Activated naive CD4-positive, alpha-beta T cell treated with anti-CD3 and anti-CD28 coated beads for 36 hours (primary cell): Measurements from ENCODE around the gene PNPLA5. TPM values are rescaled to one million over a fixed set of nuclear protein-coding genes. Genes with fewer than 3 reads are reported as not detected.

ENCODE experiments used
- CTCF ChIA-PET: fragments of 350-600 bp; sonication (Branson Sonifier 250); formaldehyde crosslinking; loops from one replicate; lab custom pipeline; 2021; ENCODE audit warnings: antibody characterized with exemption; lab: Charles Lee
- DNase-seq: peaks from one replicate; pipeline ENCODE4 v3.0.0-alpha.2; 2020
- H3K27ac Mint-ChIP-seq: one replicate; pipeline ENCODE4 v1.8.0; 2021; ENCODE audit warnings: mild to moderate bottlenecking, mixed read lengths
- H3K27me3 Mint-ChIP-seq: one replicate; pipeline ENCODE4 v1.8.0; 2021; ENCODE audit warnings: low read depth, mixed read lengths
- H3K36me3 Mint-ChIP-seq: one replicate; pipeline ENCODE4 v1.8.0; 2021; ENCODE audit warnings: low read depth, mixed read lengths
- H3K4me1 Mint-ChIP-seq: one replicate; pipeline ENCODE4 v1.8.0; 2021; ENCODE audit warnings: low read depth, mixed read lengths
- H3K4me3 Mint-ChIP-seq: one replicate; pipeline ENCODE4 v1.8.0; 2021; ENCODE audit warnings: mild to moderate bottlenecking, moderate library complexity, mixed read lengths
- H3K9me3 Mint-ChIP-seq: one replicate; pipeline ENCODE4 v1.8.0; 2021; ENCODE audit warnings: mixed read lengths
- intact Hi-C: fragments of 100-400 bp; cut with micrococcal nuclease; formaldehyde crosslinking; loops from one replicate; pipeline ENCODE4 v1.15.1; 2023
- total RNA-seq, 2 experiments: library from RNA; stranded (reverse); gene quantifications; one replicate each; pipeline ENCODE4 v1.2.3, GENCODE V29; 2021

PNPLA5 gene
- total RNA-seq, 2 experiments from 2014 or later, result not detected

DNA sequence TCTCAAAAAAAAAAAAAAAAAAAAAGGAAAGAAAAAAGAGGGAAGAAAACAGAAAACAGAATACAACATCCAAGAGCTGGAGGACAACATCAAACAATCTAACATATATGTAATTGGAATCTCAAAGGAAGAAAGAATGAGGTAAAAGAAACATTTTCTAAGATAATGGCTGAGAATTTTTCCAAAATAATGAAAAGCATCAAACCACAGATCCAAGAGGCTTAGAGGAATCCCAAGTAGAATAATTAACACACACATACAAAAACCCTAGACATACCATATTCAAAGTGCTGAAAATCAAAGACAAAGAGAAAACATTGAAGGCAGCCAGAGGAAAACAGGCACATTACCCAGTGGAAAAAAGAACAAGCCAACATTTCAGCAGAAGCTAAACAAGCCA, 34.4 kb downstream of the PNPLA5 start:
- no peak overlapping the region for H3K4me3 Mint-ChIP-seq
- no peak overlapping the region for H3K27ac Mint-ChIP-seq
- CTCF ChIA-PET, result no interaction called here
- no peak for DNase-seq
- H3K36me3 Mint-ChIP-seq, result no peaks in the 10 kb centered on the region
- H3K4me1 Mint-ChIP-seq, result no peaks in the 10 kb centered on the region
- peaks cover 6% of the 10 kb centered on the region for H3K9me3 Mint-ChIP-seq
- H3K27me3 Mint-ChIP-seq, result peaks cover 48% of the 10 kb centered on the region
- intact Hi-C loops, result no loop called here

DNA sequence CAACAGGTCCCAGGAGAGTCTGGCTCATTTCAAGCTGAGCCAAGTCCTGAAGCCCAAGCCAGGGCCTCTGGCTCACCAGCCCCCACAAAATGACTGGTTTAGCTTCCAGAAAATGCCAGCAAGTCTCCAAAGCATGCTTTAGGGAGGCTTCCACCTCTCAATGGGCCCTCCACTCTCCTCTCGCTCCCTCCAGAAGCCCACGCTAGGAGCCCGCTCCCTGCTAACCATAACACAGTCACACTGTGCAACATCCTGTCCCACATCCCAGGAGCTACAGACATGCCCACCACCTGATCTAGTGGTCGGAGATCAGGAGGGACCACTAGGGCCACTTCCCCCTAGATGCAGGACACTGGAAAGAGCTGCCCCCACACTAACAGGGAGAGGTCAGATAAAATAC, 36.4 kb downstream of the PNPLA5 start:
- Mint-ChIP-seq H3K27ac (no peak overlapping the region), H3K9me3 (peaks cover 6% of the 10 kb centered on the region), H3K4me3 (no peak overlapping the region), H3K27me3 (peaks cover 42% of the 10 kb centered on the region), H3K36me3 (no peaks in the 10 kb centered on the region), H3K4me1 (no peaks in the 10 kb centered on the region)
- CTCF ChIA-PET, result no interaction called here
- DNase-seq, result no peak
- intact Hi-C loops, result no loop called here

DNA sequence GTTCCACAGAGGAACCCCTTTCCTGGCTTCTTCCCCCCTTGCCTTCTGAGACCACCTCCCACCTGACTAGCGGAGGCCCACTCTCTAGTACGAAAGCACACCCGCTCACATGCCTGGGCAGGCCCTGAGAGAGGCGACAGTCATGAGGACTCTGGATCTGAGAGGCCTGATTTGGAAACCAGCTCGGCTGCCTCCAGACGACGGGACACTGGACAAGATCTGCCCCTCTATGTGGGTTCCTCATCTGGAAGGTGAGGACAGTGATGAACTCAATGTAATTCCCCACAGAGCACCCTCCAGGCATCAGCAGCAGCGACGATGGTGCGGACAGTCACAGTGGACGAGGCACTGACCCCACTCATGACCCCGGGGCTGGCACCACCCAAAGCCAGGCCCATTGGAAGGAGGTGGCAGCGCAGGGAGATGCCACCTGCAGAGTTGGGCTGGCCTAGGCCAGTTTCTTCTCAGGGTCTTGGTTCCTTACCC, 37.0 kb downstream of the PNPLA5 start:
- DNase-seq, result no peak
- no peak overlapping the region for H3K27ac Mint-ChIP-seq
- H3K9me3 Mint-ChIP-seq, result peaks cover 6% of the 10 kb centered on the region
- intact Hi-C loops, result no loop called here
- CTCF ChIA-PET, result no interaction called here
- H3K36me3 Mint-ChIP-seq, result no peaks in the 10 kb centered on the region
- H3K4me3 Mint-ChIP-seq, result no peak overlapping the region
- no peaks in the 10 kb centered on the region for H3K4me1 Mint-ChIP-seq
- H3K27me3 Mint-ChIP-seq, result peaks cover 39% of the 10 kb centered on the region

DNA sequence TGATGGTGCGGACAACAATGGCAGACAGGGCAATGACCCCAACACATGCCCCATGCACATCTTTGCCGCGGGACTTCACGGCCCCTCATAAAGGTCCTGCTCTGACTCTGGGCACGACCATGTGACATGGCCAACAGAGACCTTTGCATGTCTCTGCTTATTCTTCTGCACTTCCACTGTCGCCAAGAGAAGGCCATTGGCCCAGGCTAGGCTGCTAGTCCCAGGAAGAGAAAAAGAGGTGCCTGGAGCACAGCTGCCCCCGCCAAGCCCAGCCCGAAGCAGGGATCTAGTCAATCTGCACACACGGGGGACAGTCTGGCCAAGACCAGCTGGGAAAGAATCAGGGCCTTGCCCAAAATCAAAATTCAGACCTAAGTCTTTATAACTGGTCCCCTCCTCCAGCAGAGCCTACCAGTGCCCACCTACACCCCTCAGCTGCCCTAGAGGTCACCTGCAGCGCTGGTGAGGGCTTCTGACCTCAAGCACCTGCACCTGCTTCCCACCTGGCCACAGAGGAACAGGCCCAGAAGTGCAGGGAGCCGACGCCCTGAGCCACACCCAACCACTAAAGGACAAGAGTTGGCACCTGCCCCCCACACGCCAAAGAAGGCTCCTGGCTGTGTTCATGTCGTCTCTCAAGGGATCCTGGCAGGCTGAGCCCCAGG, 37.6 kb downstream of the PNPLA5 start:
- H3K9me3 Mint-ChIP-seq, result peaks cover 6% of the 10 kb centered on the region
- peaks cover 37% of the 10 kb centered on the region for H3K27me3 Mint-ChIP-seq
- no peaks in the 10 kb centered on the region for H3K4me1 Mint-ChIP-seq
- CTCF ChIA-PET, result interaction anchor here (1.4 kb wide), 1 partner anchor 31 kb away, joined by 4 read pairs; no protein-coding TSS in a partner anchor
- no peak overlapping the region for H3K4me3 Mint-ChIP-seq
- DNase-seq, result no peak
- H3K27ac Mint-ChIP-seq, result no peak overlapping the region
- intact Hi-C loops, result no loop called here
- H3K36me3 Mint-ChIP-seq, result no peaks in the 10 kb centered on the region

DNA sequence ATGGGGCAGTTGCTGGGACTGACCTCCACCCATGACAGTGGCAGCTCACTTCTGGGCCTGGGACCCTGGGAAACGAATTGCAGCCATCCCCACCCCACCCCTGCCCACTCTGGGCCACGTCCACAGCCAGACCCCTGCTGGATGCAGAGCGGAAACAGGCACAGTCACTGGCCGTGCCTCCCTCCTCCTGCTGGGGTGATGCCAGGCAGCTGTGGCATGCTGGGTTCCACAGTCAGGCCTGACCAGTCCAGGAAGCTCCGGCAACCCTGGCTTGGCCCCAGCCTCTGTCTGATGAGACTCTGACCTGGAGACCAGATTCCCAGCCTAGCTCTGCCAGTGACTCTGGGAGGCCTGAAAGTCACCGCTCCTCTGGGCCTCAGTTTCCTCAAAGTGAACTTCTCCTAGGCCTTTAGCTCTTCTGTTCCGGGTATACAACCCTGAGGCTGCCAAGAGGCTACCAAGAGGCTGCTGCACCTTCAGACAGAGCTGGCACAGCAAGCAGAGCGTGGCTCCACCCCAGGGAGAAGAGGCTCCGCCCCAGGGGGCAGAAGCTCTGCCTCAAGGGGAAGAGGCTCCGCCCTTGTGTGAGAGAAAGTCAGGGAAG, 38.4 kb downstream of the PNPLA5 start:
- no peak overlapping the region for H3K27ac Mint-ChIP-seq
- H3K27me3 Mint-ChIP-seq, result peaks cover 29% of the 10 kb centered on the region
- H3K4me1 Mint-ChIP-seq, result no peaks in the 10 kb centered on the region
- intact Hi-C loops, result no loop called here
- H3K9me3 Mint-ChIP-seq, result peaks cover 6% of the 10 kb centered on the region
- H3K36me3 Mint-ChIP-seq, result no peaks in the 10 kb centered on the region
- DNase-seq, result no peak
- CTCF ChIA-PET, result interaction anchor here (1.4 kb wide), 1 partner anchor 32 kb away, joined by 4 read pairs; no protein-coding TSS in a partner anchor
- H3K4me3 Mint-ChIP-seq, result no peak overlapping the region

DNA sequence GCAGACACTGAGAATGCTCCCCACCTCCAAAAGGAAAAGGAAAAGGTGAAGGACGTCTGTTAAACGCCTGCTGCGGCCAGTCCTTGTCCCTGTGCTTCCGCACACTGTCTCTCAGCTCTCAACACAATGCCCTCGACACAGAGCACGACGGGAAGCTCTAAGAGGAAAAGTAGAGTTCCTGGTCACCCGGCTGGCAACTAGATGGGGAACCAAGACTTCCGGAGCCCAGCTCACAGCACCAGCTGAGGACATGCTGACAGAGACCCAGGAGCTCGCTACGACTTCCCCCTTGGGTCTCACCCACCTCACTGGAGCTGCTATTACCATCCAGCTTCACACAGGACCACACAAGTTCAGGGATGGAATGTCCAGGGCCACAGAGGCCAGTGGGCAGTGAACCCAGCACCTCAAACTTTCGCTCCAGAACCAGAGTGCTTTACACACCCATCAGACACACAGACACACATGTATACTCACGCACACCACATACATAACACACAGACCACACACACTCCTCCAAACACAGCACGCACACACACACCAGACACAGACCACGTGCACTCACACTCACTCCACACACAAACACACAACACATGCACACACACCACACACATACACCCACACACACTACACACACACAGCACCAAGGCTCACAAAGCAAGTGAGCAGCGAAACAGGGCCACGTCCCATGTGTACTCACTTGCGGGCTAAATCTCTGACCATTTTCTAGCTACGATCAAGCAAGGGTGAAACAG, 39.1 kb downstream of the PNPLA5 start:
- CTCF ChIA-PET, result interaction anchor here (1.4 kb wide), 1 partner anchor 32 kb away, joined by 4 read pairs; no protein-coding TSS in a partner anchor
- Mint-ChIP-seq H3K27ac (no peak overlapping the region), H3K4me1 (no peaks in the 10 kb centered on the region), H3K36me3 (no peaks in the 10 kb centered on the region), H3K9me3 (peaks cover 6% of the 10 kb centered on the region), H3K27me3 (peaks cover 29% of the 10 kb centered on the region), H3K4me3 (no peak overlapping the region)
- intact Hi-C loops, result no loop called here
- no peak for DNase-seq

DNA sequence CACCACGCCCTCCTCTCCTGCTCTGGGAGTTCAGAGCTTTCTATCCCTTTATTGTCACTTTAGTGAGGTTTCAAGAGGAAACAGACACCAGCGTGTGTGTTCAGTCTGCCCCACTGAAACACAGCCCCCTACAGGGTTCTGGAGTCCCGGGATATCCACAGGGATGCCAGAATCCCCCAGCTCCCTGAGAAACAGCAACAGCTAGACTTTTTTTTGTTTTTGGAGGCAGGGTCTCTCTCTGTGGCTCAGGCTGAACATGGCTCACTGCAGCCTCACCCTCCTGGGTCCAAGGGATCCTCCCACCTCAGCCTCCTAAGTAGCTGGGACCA, 39.9 kb downstream of the PNPLA5 start:
- Mint-ChIP-seq H3K9me3 (peaks cover 5% of the 10 kb centered on the region), H3K36me3 (no peaks in the 10 kb centered on the region), H3K27ac (no peak overlapping the region), H3K4me1 (no peaks in the 10 kb centered on the region), H3K27me3 (peaks cover 28% of the 10 kb centered on the region), H3K4me3 (no peak overlapping the region)
- no peak for DNase-seq
- CTCF ChIA-PET, result interaction anchor here (0.6 kb wide), 1 partner anchor 38 kb away, joined by 3 read pairs; no protein-coding TSS in a partner anchor
- intact Hi-C loops, result no loop called here

DNA sequence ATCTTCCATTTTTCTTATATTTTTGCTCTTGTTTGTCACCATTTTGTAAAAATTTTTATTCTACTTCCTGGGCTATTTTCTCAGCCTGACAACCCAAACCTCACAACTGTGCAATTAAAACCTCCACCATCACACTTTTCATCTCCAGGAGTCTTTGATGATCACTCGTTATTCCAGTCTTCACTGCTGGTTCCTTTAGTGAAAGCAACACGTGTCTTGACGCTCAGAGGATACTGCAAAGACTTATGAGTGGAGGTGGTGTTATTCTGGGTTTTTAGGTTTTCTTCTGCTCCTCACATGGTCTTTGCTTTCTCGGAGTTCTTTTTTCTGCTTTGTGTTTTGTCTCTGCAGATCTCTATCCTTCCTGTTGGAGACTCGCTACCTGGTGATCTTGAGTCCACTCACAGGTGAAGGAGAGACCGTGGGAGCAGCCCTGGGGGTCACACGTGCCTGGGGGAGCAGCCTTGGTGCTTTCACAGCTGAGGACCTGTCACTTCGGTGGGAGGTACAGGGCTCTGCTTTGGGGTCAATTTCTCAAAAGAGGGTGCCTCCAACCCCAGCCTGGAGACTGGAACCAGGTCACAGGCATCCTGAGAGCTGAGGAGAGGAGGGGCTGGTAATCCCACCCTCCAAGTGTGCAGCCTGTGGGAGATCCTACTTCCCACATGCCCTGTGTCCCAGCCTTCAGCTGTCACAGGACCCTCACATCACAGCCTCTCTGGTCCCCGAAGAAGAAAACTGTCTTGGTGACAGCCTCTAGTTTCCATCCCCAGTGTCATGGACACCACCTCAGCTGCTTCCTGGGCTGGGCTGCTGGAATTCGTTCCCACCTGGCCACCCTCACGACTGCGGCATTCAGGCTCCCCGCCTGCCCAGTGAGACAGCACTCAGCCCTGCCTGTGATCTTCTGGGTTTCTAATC, 40.5 kb downstream of the PNPLA5 start:
- CTCF ChIA-PET, result interaction anchor here (0.6 kb wide), 1 partner anchor 37 kb away, joined by 3 read pairs; no protein-coding TSS in a partner anchor
- DNase-seq, result no peak

DNA sequence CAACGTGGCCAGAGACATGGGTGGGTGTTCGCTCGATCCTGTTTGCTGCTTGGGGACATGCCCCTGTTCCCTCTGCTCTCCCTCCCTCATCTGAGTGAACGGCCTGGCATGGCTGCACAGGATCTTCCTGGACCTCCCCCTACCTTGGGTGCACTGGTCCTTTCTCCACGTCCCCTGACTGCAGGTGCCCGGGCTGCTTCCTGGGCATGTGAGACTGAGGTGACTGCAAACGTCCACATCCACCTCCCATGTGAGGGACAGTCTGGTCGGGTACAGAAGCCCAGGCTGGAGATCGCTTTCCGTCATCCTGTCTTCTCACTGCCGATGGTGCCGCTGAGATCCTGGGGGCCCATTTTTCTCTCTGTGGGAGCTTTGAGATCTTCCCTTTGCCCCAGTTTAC, 41.3 kb downstream of the PNPLA5 start:
- H3K9me3 Mint-ChIP-seq, result no peaks in the 10 kb centered on the region
- H3K4me3 Mint-ChIP-seq, result no peak overlapping the region
- intact Hi-C loops, result no loop called here
- CTCF ChIA-PET, result no interaction called here
- no peak overlapping the region for H3K27ac Mint-ChIP-seq
- no peak for DNase-seq
- no peaks in the 10 kb centered on the region for H3K36me3 Mint-ChIP-seq
- no peaks in the 10 kb centered on the region for H3K4me1 Mint-ChIP-seq
- peaks cover 27% of the 10 kb centered on the region for H3K27me3 Mint-ChIP-seq

More for the DNA sequence above, 40.5 kb downstream of the PNPLA5 start:
- H3K9me3 Mint-ChIP-seq, result peaks cover 1% of the 10 kb centered on the region
- no peak overlapping the region for H3K27ac Mint-ChIP-seq
- H3K4me1 Mint-ChIP-seq, result no peaks in the 10 kb centered on the region
- intact Hi-C loops, result no loop called here
- no peaks in the 10 kb centered on the region for H3K36me3 Mint-ChIP-seq
- peaks cover 24% of the 10 kb centered on the region for H3K27me3 Mint-ChIP-seq
- H3K4me3 Mint-ChIP-seq, result no peak overlapping the region

DNA sequence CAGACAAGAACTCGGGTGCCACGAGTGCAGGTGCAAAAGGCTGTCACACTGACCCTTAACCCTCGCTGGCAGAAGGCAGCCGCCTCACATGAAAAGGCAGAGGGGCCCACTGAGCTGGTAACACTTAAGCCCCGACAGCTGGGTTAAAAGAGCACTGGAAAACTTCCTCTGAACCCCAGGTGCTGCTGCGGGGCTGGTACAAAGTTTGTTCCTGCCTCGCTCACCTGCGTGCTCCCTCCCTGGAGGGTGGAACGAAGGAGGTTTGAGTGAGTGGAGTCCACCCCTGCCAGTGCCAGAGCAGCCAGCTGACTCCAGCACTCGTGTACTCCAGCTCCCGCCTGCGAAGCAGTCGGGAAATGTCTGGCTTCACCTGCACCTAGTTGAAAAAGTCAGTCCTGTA, 42.1 kb downstream of the PNPLA5 start:
- CTCF ChIA-PET, result interaction anchor here (1.1 kb wide), 1 partner anchor 11 kb away, joined by 3 read pairs; no protein-coding TSS in a partner anchor
- intact Hi-C loops, result no loop called here
- no peak overlapping the region for H3K4me3 Mint-ChIP-seq
- no peak overlapping the region for H3K27ac Mint-ChIP-seq
- DNase-seq, result no peak
- H3K27me3 Mint-ChIP-seq, result peaks cover 25% of the 10 kb centered on the region
- no peaks in the 10 kb centered on the region for H3K4me1 Mint-ChIP-seq
- no peaks in the 10 kb centered on the region for H3K9me3 Mint-ChIP-seq
- no peaks in the 10 kb centered on the region for H3K36me3 Mint-ChIP-seq

DNA sequence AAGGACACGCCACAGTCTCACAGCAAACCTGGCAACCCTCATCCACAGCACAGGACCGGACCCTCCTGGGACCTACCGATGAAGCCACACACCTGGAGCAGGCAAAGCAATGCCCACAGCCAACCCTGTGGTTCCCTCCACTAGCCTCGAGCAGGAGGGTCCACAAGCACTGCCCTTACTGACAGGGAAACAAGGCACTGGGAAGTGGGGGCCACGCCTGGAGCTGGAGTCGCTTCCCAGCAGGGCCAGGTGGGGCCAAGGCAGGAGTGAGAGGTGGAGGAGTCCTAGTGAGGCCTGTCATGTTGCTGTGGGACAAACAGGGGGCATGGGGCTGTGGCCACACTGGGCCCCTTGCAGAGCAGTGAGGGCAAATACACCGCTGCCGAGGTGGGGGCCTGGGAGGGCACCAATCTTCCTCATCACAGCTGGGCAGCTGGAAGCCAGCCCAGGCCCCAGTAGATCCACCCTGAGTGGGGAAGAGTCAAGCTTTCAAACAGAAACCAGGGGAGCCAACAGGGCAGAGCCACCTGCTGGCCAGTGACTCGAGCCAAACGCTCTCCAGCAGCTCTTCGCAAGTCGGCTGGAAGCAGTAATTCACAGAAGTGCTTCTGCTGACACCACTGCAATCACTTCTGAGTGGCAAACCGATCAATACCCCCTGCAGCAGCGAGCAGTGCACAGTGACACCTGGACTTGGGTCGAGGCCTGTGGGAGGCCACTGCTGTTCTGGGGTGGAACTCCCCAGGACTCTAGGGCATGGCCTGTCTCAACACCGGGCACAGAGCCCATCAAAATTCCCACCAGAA, 43.2 kb downstream of the PNPLA5 start:
- CTCF ChIA-PET, result interaction anchor here (0.5 kb wide), 1 partner anchor 524 kb away, joined by 3 read pairs; no protein-coding TSS in a partner anchor
- no peaks in the 10 kb centered on the region for H3K4me1 Mint-ChIP-seq
- intact Hi-C loops, result no loop called here
- H3K4me3 Mint-ChIP-seq, result no peak overlapping the region
- H3K36me3 Mint-ChIP-seq, result no peaks in the 10 kb centered on the region
- H3K27me3 Mint-ChIP-seq, result peaks cover 22% of the 10 kb centered on the region
- H3K27ac Mint-ChIP-seq, result no peak overlapping the region
- no peak for DNase-seq
- H3K9me3 Mint-ChIP-seq, result no peaks in the 10 kb centered on the region
